GM21381 (cell line): ENCODE measurements around the gene BCAS3.

Source experiments
- ATAC-seq: cut with Tn5 transposase; IDR thresholded peaks from one replicate; pipeline ENCODE4 v1.9.1; 2021; ENCODE audit warnings: mild to moderate bottlenecking, moderate library complexity; ENCODE audit not compliant: unreplicated experiment

Gene BCAS3

GRCh38 chr17:61275395-61275794 is 597.7 kb downstream of the BCAS3 start:
- ATAC-seq: no peak

GRCh38 chr17:61276806-61277205 is 599.2 kb downstream of the BCAS3 start:
- no peak for ATAC-seq

GRCh38 chr17:61279476-61280145 is 602.0 kb downstream of the BCAS3 start:
- no peak for ATAC-seq

GRCh38 chr17:61280338-61280737 is 602.7 kb downstream of the BCAS3 start:
- ATAC-seq: no peak

GRCh38 chr17:61280851-61281250 is 603.2 kb downstream of the BCAS3 start:
- ATAC-seq: no peak

- no peak for ATAC-seq
These were observed 604.7 kb downstream of the BCAS3 start for GRCh38 chr17:61282377-61282776.

GRCh38 chr17:61283043-61283442 is 605.4 kb downstream of the BCAS3 start:
- ATAC-seq: no peak

- no peak for ATAC-seq
These were observed 606.5 kb downstream of the BCAS3 start for GRCh38 chr17:61284174-61284573.

GRCh38 chr17:61284746-61285145 is 607.1 kb downstream of the BCAS3 start:
- no peak for ATAC-seq

- ATAC-seq: no peak
These were observed 608.1 kb downstream of the BCAS3 start for GRCh38 chr17:61285526-61286320.

- no peak for ATAC-seq
These were observed 608.8 kb downstream of the BCAS3 start for GRCh38 chr17:61286449-61286848.

- ATAC-seq: no peak
These were observed 612.0 kb downstream of the BCAS3 start for GRCh38 chr17:61289408-61290385.

- ATAC-seq: no peak
These were observed 614.0 kb downstream of the BCAS3 start for GRCh38 chr17:61291451-61292285.

GRCh38 chr17:61294286-61294685 is 616.6 kb downstream of the BCAS3 start:
- ATAC-seq: no peak

- ATAC-seq: no peak
These were observed 617.1 kb downstream of the BCAS3 start for GRCh38 chr17:61294777-61295176.

GRCh38 chr17:61296058-61296457 is 618.4 kb downstream of the BCAS3 start:
- ATAC-seq: no peak

GRCh38 chr17:61299517-61300513 is 622.2 kb downstream of the BCAS3 start:
- ATAC-seq: no peak

GRCh38 chr17:61302953-61303816 is 625.5 kb downstream of the BCAS3 start:
- no peak for ATAC-seq
